ENCODE results near the gene KCNE2.
"Not testable (repeated sequence)": the region's sequence is repeated elsewhere in the genome, so short reads cannot be mapped to it uniquely, and the experiment has no call there.

KCNE2 gene

GRCh38 chr21:34354836-34355235, 9.0 kb upstream of the KCNE2 start:
- no peak for DNase-seq

- no peak for DNase-seq
Observed at GRCh38 chr21:34355570-34355969, 8.2 kb upstream of the KCNE2 start.

- DNase-seq: no peak
Observed at GRCh38 chr21:34357889-34358288, 5.9 kb upstream of the KCNE2 start.

GRCh38 chr21:34358866-34359265, 4.9 kb upstream of the KCNE2 start:
- DNase-seq: no peak

DNA sequence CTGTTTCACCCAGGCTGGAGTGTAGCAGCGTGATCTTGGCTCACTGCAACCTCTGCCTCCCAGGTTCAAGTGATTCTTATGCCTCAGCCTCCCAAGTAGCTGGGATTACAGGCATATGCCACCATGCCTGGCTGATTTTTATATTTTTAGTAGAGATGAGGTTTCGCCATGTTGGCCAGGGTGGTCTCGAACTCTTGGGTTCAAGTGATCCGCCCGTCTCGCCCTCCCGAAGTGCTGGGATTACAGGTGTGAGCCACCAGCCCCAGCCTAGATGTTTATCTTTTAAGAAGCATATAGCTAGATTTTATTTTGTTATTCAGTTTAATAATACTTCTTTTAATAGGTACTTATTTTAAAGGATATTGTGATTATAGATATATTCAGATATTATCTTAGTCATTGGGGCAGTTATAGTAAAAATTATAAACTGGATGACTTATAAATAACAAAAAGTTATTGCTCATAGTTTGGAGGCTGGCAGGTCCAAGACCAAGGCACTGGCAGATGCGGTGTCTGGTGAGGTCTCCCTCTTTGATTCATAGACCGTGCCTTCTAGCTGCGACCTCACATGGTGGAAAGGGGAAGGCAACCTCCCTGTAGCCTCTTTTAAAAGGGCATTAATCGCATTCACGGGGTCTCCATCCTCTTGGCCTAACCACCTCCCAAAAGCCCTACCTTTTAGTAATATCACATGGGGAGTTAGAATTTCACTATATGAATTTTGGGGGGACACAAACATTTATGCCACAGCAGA, 3.1 kb upstream of the KCNE2 start:
- DNase-seq: no peak

GRCh38 chr21:34362136-34362444, 1.7 kb upstream of the KCNE2 start:
- DNase-seq: no peak

DNA sequence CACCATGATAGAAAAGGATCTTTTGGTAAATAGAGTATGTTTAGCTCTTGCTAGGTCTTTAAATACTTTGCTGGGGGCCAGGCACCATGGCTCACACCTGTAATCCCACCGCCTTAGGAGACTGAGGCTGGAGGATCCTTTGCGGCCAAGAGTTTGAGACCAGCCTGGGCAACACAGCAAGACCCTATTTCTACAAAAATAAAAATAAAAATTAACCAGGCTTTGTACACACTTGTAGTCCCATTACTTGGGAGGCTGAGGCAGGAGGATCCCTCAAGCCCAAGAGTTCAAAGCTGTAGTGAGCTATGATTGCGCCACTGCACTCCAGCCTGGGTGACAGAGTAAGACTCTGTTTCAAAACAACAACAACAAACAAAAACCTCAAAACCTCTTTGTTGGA, 1.1 kb upstream of the KCNE2 start:
- DNase-seq: no peak

DNA sequence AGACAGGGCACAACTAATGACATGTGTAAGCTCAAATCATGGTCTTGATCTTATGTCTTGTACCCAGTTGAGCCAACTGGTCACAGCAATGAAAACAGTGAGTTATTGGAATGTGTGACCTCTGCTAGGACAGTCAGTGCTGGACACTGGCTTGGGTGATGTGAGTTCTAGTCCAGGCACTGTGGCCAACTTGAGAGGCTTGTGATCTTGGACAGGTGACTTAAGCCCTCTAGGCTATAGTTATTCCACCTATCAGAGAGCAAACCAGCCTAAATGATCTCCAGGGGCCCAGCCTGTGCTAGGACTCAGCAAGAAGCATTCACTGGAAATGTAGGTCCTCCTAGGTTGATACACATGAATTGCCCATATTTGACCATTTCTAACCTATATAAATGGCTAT, 1.1 kb downstream of the KCNE2 start:
- DNase-seq: no peak

GRCh38 chr21:34365809-34366208, 2.0 kb downstream of the KCNE2 start:
- DNase-seq: no peak

GRCh38 chr21:34367320-34367935, 3.6 kb downstream of the KCNE2 start:
- DNase-seq: peak; percentile 12

DNA sequence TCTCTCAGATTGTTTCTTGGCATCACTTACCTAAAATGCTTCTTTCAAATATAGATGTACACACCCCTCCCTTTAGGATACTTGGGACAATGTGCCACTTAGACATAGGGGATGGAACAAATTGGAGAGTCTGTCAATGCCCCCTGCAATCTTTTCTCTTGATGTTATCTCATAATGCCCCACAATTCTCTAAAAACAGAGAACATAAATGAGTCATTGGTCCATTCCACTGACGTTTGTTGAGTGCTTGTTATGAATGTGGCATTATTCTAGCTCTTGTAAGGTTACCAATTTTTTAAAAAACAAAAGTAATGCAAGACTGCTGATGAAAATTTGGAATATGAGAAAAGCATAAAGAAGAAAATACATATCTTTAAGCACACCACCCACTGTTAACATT, 5.9 kb downstream of the KCNE2 start:
- no peak for DNase-seq

- DNase-seq: no peak
Observed at GRCh38 chr21:34372321-34372720, 8.5 kb downstream of the KCNE2 start.

- not testable (repeated sequence) for DNase-seq
Observed at GRCh38 chr21:34374462-34374861, 10.7 kb downstream of the KCNE2 start.

DNA sequence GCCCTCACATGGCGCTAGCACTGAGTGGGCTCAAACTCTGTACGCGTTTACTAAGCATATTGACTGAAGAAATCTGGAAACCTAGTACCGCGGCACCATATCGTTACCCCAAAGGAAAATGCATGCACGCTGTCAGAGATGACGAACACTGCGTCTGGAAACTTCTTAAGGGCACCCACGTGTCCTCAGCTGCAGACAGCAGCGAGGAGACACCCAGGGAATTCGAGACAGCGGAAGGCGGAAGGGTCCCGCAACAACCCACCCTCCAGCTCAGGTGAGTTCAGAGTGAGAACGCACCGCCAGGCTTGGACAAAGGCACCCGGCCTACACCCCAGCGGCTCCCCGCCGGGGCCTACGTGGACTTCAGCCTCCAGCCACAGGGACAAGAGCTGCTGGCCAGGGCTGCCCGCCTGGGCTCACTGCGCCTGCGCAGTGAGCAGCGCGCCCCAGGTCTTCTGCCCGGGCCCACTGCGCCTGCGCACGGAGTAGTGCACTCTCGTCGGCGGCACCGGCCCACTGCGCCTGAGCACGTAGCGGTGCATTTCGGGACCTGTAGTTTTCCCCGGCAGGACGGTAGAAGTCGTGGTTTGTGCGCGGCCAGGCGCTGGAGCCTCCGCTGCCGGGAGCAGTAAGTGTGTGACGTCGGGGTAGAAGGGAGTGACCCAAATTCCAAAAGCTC, 11.3 kb downstream of the KCNE2 start, which contains the start of gene SMIM11:
Gene SMIM11, plus strand, starts transcription at position 568 of the 679 bp plus-strand sequence. CDS start 3,998 bp downstream, outside the sequence.
- not testable (repeated sequence) for DNase-seq

DNA sequence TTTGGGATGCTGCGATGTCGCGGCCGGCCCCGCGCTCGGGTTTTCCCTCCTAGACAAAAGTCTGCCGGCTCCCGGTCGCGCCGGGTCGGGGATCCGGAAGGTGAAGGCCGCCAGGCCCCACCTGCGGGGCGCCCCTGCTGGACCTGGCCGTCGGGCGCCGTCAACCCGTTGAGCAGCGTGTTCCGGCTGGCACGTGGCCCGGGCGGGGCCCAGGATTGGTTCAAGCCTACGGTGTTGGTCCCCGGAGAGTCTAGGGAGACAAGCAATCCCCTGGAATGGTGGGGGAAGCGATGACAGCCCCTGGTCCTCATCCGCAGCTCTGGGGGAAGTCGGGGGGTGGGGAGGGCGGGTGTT, 11.8 kb downstream of the KCNE2 start:
- DNase-seq: not testable (repeated sequence)

DNA sequence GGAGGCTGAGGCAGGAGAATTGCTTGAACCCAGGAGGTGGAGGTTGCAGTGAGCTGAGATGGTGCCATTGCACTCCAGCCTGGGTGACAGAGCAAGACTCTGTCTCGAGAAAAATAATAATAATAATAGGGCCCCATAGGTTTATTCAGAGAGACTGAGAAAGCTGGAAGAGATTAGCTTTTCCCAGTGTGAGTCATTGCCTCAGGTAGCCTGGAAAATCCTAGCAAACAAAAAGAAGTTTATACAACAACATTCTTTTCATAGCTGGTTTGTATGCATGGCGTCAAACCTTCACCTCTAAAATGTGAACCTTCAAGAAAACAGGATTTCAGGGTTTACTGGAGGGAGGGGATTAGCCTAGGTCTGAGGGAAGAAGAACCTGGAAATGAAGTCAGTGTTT, 19.3 kb downstream of the KCNE2 start:
- DNase-seq: not testable (repeated sequence)

GRCh38 chr21:34383724-34384415, 20.1 kb downstream of the KCNE2 start:
- not testable (repeated sequence) for DNase-seq

DNA sequence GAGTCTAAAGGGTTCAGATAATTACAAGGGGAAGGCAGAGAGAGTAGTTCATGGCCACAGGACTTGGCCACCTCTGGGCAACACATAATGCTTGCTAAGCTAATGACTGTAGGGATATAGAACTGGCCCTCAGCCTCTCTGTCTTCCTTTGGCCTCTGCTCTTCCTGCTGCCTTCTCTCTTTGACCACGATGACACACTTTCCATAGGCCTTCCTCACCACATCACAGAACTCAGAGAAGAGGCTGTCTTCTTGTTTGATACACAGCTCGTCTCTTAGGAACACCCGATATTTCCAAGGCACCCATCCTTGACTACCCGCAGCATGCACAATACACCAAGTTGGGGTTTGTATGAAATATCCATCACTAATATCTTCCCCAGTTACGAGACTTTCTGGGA, 36.7 kb downstream of the KCNE2 start:
- not testable (repeated sequence) for DNase-seq

GRCh38 chr21:34404742-34405141, 40.9 kb downstream of the KCNE2 start:
- not testable (repeated sequence) for DNase-seq

DNA sequence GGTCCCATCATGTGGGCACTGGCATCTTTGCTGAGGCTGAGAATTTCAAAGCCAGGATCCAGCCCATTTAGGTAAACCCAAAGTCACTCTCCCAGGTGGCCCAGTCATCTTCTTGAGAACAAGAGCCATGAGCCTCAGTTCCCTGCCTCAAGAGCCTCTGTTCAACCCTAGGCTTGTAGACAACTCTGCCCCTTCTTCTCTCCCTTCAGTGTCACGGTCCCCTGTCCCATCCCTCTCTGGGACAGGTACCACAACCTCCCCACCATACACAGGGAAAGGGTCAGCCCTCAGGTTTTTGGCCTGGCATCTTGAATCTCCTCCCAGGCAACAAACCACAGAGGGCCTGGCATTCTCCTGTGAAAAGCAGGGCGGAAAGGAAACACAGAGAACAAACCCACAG, 41.9 kb downstream of the KCNE2 start:
- DNase-seq: not testable (repeated sequence)

DNA sequence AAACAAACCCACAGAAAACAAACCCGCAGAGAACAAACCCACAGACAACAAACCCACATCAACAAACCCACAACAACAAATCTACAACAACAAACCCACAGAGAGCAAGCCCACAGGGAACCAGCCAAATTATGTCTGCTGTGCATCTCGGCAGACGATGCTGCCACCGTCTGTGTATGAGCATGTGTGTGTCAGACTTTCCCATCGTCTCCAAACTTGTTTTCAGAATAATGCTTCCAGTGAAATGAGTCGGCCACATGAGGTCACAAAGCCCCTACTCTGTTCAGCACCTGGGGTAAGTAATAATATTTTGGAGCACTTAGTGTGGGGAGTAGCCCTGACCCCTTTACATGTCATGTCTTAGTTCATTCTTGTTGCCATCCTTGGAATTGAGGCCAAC, 42.3 kb downstream of the KCNE2 start:
- not testable (repeated sequence) for DNase-seq

GRCh38 chr21:34406676-34407075, 42.9 kb downstream of the KCNE2 start:
- not testable (repeated sequence) for DNase-seq

- DNase-seq: not testable (repeated sequence)
Observed at GRCh38 chr21:34407294-34407693, 43.5 kb downstream of the KCNE2 start.
